Fibroblast of lung (primary cell): ENCODE measurements around the gene TAPT1.

ENCODE experiments used
- EZH2 ChIP-seq: IDR thresholded peaks from 2 replicates; pipeline ENCODE4 v1.5.1; 2012; ENCODE audit warnings: low read length, control low read depth, mild to moderate bottlenecking; ENCODE audit errors: missing control alignments
- TF ChIP-seq, protein P1 (sequence below), 2 donors: IDR thresholded peaks in 1 of 2; conservative IDR thresholded peaks in 1 of 2; 1 replicate in 1 of 2; 2 replicates in 1 of 2; pipeline ENCODE4 v1.5.1; 2011 to 2012; ENCODE audit warnings: low read length in 2 of 2, control low read depth in 1 of 2, inconsistent platforms in 1 of 2, low read depth in 1 of 2, mild to moderate bottlenecking in 1 of 2

DNA sequence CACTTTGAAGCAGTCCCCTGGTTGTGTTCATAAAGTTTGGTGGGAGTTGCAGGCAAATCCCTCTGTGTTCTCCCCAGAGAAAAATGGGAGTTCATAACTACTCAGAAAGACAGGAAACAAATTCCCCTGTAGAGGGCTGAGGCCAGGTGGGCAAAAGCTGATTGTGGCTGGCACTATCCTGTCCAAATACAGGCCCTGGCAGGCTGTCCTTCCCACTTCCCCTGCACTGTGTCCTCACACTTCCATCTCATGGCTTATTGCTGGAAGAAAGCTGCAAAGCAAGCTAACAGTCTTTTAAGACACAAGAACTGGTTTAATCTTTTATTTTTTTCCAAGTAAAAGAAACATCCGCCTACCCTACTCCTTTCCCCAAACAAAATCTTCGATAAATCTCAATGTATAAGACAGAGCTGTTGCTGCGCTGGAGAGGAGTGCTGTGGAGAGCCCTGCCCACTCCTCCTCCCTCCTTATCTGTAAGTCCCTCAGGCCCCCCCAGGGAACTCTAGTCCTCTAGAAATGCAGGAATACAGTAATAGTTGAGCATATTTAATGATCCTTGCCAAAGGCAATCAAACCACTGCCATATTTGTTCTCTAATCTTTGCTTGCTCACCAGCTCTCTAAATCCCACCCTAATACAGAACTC lies 14.0 kb downstream of the TAPT1 start:
- TF ChIP-seq, protein P1, sequence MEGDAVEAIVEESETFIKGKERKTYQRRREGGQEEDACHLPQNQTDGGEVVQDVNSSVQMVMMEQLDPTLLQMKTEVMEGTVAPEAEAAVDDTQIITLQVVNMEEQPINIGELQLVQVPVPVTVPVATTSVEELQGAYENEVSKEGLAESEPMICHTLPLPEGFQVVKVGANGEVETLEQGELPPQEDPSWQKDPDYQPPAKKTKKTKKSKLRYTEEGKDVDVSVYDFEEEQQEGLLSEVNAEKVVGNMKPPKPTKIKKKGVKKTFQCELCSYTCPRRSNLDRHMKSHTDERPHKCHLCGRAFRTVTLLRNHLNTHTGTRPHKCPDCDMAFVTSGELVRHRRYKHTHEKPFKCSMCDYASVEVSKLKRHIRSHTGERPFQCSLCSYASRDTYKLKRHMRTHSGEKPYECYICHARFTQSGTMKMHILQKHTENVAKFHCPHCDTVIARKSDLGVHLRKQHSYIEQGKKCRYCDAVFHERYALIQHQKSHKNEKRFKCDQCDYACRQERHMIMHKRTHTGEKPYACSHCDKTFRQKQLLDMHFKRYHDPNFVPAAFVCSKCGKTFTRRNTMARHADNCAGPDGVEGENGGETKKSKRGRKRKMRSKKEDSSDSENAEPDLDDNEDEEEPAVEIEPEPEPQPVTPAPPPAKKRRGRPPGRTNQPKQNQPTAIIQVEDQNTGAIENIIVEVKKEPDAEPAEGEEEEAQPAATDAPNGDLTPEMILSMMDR (conservative IDR thresholded peaks at IDR 0.05 in 1 of 2, IDR thresholded peaks at IDR 0.05 in 1 of 2; ENCODE audit: low read depth in 1 of 2, low read length in 2 of 2): no peak
- TF ChIP-seq EZH2: no peak
